CD14-positive monocyte (primary cell): ENCODE results near the gene MED12L. TPM values are rescaled to one million over a fixed set of nuclear protein-coding genes. Genes with fewer than 3 reads are reported as not detected.
A peak's percentile ranks its signal among the peaks of the same experiment; 100 is the strongest.

Experiments
- DNase-seq, 3 donors: peaks; one replicate each; pipeline ENCODE4 v3.0.0-alpha.2; 2011 to 2022
- H2AFZ ChIP-seq: 2 replicates; pipeline ENCODE4 v1.6.0; 2012; ENCODE audit warnings: mild to moderate bottlenecking, low read depth, low read length, inconsistent platforms; ENCODE audit not compliant: insufficient read depth, poor library complexity, severe bottlenecking
- H3K27ac ChIP-seq, 2 donors: 1 replicate in 1 of 2; 2 replicates in 1 of 2; pipeline ENCODE4 v1.5.1; 2012 to 2013; ENCODE audit warnings: low read length in 2 of 2, control low read depth in 1 of 2, inconsistent platforms in 1 of 2, low read depth in 1 of 2, mild to moderate bottlenecking in 1 of 2
- H3K27me3 ChIP-seq, 2 donors: one replicate each; pipeline versions ENCODE4 v1.6.0 to v1.6.1; 2011 to 2013; ENCODE audit warnings: low read length in 2 of 2; ENCODE audit not compliant: control insufficient read depth in 2 of 2, insufficient read depth in 2 of 2
- H3K36me3 ChIP-seq, 2 donors: replicated peaks in 1 of 2; 1 replicate in 1 of 2; 2 replicates in 1 of 2; pipeline versions ENCODE4 v1.5.1 to v1.6.1; 2012 to 2013; ENCODE audit warnings: low read length in 2 of 2, control low read depth in 1 of 2, inconsistent platforms in 1 of 2, mild to moderate bottlenecking in 1 of 2; ENCODE audit not compliant: insufficient read depth in 2 of 2, control insufficient read depth in 1 of 2
- H3K4me1 ChIP-seq, 2 donors: 1 replicate in 1 of 2; 2 replicates in 1 of 2; pipeline versions ENCODE4 v1.5.1 to v1.6.1; 2012 to 2013; ENCODE audit warnings: low read length in 2 of 2, control low read depth in 1 of 2, inconsistent platforms in 1 of 2, mild to moderate bottlenecking in 1 of 2, moderate library complexity in 1 of 2; ENCODE audit not compliant: insufficient read depth in 2 of 2, control insufficient read depth in 1 of 2
- H3K4me2 ChIP-seq: replicated peaks from 2 replicates; pipeline ENCODE3; 2012; ENCODE audit warnings: low read length, moderate library complexity, mild to moderate bottlenecking; ENCODE audit not compliant: poor library complexity, severe bottlenecking; ENCODE audit errors: extremely low read depth
- H3K4me3 ChIP-seq, 3 experiments: fragments of 200-600 bp in 1 of 3; sonication (generic) in 1 of 3; replicated peaks in 1 of 3; 1 replicate in 2 of 3; 2 replicates in 1 of 3; pipeline ENCODE4 v1.5.1; 2011 to 2013; ENCODE audit warnings: low read length in 3 of 3, mild to moderate bottlenecking in 3 of 3, control low read depth in 2 of 3, low read depth in 2 of 3, inconsistent platforms in 1 of 3, moderate library complexity in 1 of 3
- H3K79me2 ChIP-seq: 2 replicates; pipeline ENCODE4 v1.6.0; 2012; ENCODE audit warnings: mild to moderate bottlenecking, control low read depth, inconsistent platforms, low read length, moderate library complexity; ENCODE audit not compliant: insufficient read depth
- H3K9ac ChIP-seq: 2 replicates; pipeline ENCODE4 v1.6.0; 2017; ENCODE audit warnings: low read length, mild to moderate bottlenecking; ENCODE audit not compliant: insufficient read depth, poor library complexity, severe bottlenecking
- H3K9me3 ChIP-seq, 2 donors: replicated peaks in 1 of 2; 1 replicate in 1 of 2; 2 replicates in 1 of 2; pipeline versions ENCODE4 v1.5.1 to v1.6.1; 2012 to 2013; ENCODE audit warnings: low read length in 2 of 2, control low read depth in 1 of 2; ENCODE audit not compliant: control insufficient read depth in 1 of 2, insufficient read depth in 1 of 2
- H4K20me1 ChIP-seq: 2 replicates; pipeline ENCODE4 v1.6.0; 2012; ENCODE audit warnings: mild to moderate bottlenecking, low read length, control low read depth, moderate library complexity; ENCODE audit not compliant: insufficient read depth
- H3K27ac Mint-ChIP-seq, 7 donors: one replicate each; pipeline ENCODE4 v1.8.0; 2020; ENCODE audit warnings: mild to moderate bottlenecking in 7 of 7, mixed read lengths in 7 of 7, moderate library complexity in 6 of 7, inconsistent platforms in 2 of 7
- H3K27me3 Mint-ChIP-seq, 3 donors: one replicate each; pipeline ENCODE4 v1.8.0; 2021 to 2022; ENCODE audit warnings: low read depth in 3 of 3, mild to moderate bottlenecking in 3 of 3, mixed read lengths in 3 of 3, moderate library complexity in 3 of 3, inconsistent platforms in 1 of 3
- H3K36me3 Mint-ChIP-seq, 2 donors: one replicate each; pipeline ENCODE4 v1.8.0; 2020; ENCODE audit warnings: mixed read lengths in 2 of 2, inconsistent platforms in 1 of 2, mild to moderate bottlenecking in 1 of 2
- H3K4me1 Mint-ChIP-seq: one replicate; pipeline ENCODE4 v1.8.0; 2020; ENCODE audit warnings: mild to moderate bottlenecking, mixed read lengths
- H3K4me3 Mint-ChIP-seq, 2 donors: one replicate each; pipeline ENCODE4 v1.8.0; 2020; ENCODE audit warnings: mild to moderate bottlenecking in 2 of 2, mixed read lengths in 2 of 2, moderate library complexity in 1 of 2
- H3K9me3 Mint-ChIP-seq, 7 donors: one replicate each; pipeline ENCODE4 v1.8.0; 2020 to 2022; ENCODE audit warnings: mixed read lengths in 7 of 7, mild to moderate bottlenecking in 6 of 7, moderate library complexity in 6 of 7, inconsistent platforms in 2 of 7
- CTCF ChIP-seq: fragments of 200-600 bp; IDR thresholded peaks from one replicate; pipeline ENCODE4 v1.8.0; 2022; ENCODE audit warnings: antibody characterized with exemption, mild to moderate bottlenecking
- WGBS: methylation state at CpG from one replicate; pipeline ENCODE4 v1.1.5; 2013; ENCODE audit warnings: missing lambda C conversion rate; ENCODE audit not compliant: insufficient coverage; 5-methylcytosine and 5-hydroxymethylcytosine counted together
- intact Hi-C, 2 donors: fragments of 100-400 bp; cut with micrococcal nuclease; formaldehyde crosslinking; loops; one replicate each; pipeline versions ENCODE4 v1.15.0 to v1.15.1; 2023
- polyA plus RNA-seq, 3 donors: library from polyadenylated mRNA; depleted of rRNA in 1 of 3; unstranded in 2 of 3; stranded (reverse) in 1 of 3; fragments of 300-500 nt in 2 of 3; fragments of >200 nt in 1 of 3; fragmentation: Illumina TruSeq in 2 of 3; gene quantifications; 1 replicate in 2 of 3; 2 replicates in 1 of 3; pipeline ENCODE4 v1.2.3, GENCODE V29; 2012 to 2021

Gene MED12L
- polyA plus RNA-seq, 3 donors, result 0.12 to 0.29 TPM; not detected in 1

- Histone ChIP-seq H2AFZ (peak within 1 kb of the TSS; percentile 19), H3K27me3 (no peaks in the 10 kb centered on the region), H3K79me2 (no peaks in the 10 kb centered on the region), H3K9ac (no peak within 1 kb of the TSS), H3K27ac (no peak within 1 kb of the TSS), H3K4me2 (no peak within 1 kb of the TSS), H4K20me1 (no peaks in the 10 kb centered on the region), H3K4me1 (no peaks in the 10 kb centered on the region), H3K36me3 (no peaks in the 10 kb centered on the region), H3K4me3 (no peak within 1 kb of the TSS), H3K9me3 (no peaks in the 10 kb centered on the region)
- Mint-ChIP-seq H3K36me3 (no peaks in the 10 kb centered on the region), H3K27ac (no peak within 1 kb of the TSS), H3K9me3 (no peaks in the 10 kb centered on the region), H3K4me3 (no peak within 1 kb of the TSS), H3K27me3 (peaks cover 0 to 4% (median 0%) of the 10 kb centered on the region in 3 donors), H3K4me1 (peaks cover 3% of the 10 kb centered on the region)
- no peak for TF ChIP-seq CTCF
- intact Hi-C loops, result no loop called here
- no CpG with 5 or more reads among the region's 3 CpGs for WGBS
- no peak for DNase-seq
Measured at GRCh38 chr3:151203051-151203420, 117.6 kb downstream of the MED12L start, which contains the start of gene GPR171. GPR171 (minus strand) TSS chr3:151203216; CDS start chr3:151199386, 3,830 bp downstream.

GRCh38 chr3:151204530-151205402 lies 119.3 kb downstream of the MED12L start:
- intact Hi-C loops, result no loop called here
- Mint-ChIP-seq H3K27me3 (peaks cover 0 to 4% (median 0%) of the 10 kb centered on the region in 3 donors), H3K9me3 (no peaks in the 10 kb centered on the region), H3K4me1 (peaks cover 3% of the 10 kb centered on the region), H3K4me3 (no peak overlapping the region), H3K36me3 (no peaks in the 10 kb centered on the region), H3K27ac (peak overlapping the region in 2 of 7 donors; percentile 41 to 46)
- H3K9ac ChIP-seq, result no peak overlapping the region
- H3K27ac ChIP-seq, result no peak overlapping the region
- no peak overlapping the region for H3K4me3 ChIP-seq
- no CpG with 5 or more reads among the region's 3 CpGs for WGBS
- no peak overlapping the region for H3K4me2 ChIP-seq
- H2AFZ ChIP-seq, result peak overlapping the region; percentile 19
- DNase-seq, result no peak
- H3K4me1 ChIP-seq, result no peaks in the 10 kb centered on the region
- H4K20me1 ChIP-seq, result no peaks in the 10 kb centered on the region
- TF ChIP-seq CTCF, result no peak
- no peaks in the 10 kb centered on the region for H3K79me2 ChIP-seq
- H3K9me3 ChIP-seq, result no peaks in the 10 kb centered on the region
- no peaks in the 10 kb centered on the region for H3K27me3 ChIP-seq
- H3K36me3 ChIP-seq, result no peaks in the 10 kb centered on the region
